Stimulated activated memory B cell treated with anti-CD40 and anti-IgM and Interleukin-4, amounts not matched to agents 10 μg/mL and 1 μg/mL and 100 μg/mL, for 72 hours (primary cell): Measurements from ENCODE around the gene NHLRC1.

Experiments used
- ATAC-seq: fragments of 150-1000 bp; cut with Tn5 transposase; 2 replicates; pipeline ENCODE4 v1.10.0; 2021
- H3K27ac Mint-ChIP-seq: one replicate; pipeline ENCODE4 v1.8.0; 2022; ENCODE audit warnings: mild to moderate bottlenecking, mixed read lengths
- H3K27me3 Mint-ChIP-seq: one replicate; pipeline ENCODE4 v1.8.0; 2022; ENCODE audit warnings: mixed read lengths
- H3K36me3 Mint-ChIP-seq: one replicate; pipeline ENCODE4 v1.8.0; 2022; ENCODE audit warnings: mixed read lengths
- H3K4me1 Mint-ChIP-seq: one replicate; pipeline ENCODE4 v1.8.0; 2022; ENCODE audit warnings: mixed read lengths
- H3K4me3 Mint-ChIP-seq: one replicate; pipeline ENCODE4 v1.8.0; 2022; ENCODE audit warnings: mild to moderate bottlenecking, moderate library complexity, mixed read lengths
- H3K9me3 Mint-ChIP-seq: one replicate; pipeline ENCODE4 v1.8.0; 2022; ENCODE audit warnings: mixed read lengths

NHLRC1 gene

GRCh38 chr6:18076231-18076630 lies 46.2 kb downstream of the NHLRC1 start:
- H3K27ac Mint-ChIP-seq = no peak overlapping the region
- no peak overlapping the region for H3K4me3 Mint-ChIP-seq
- ATAC-seq = no peak
- no peaks in the 10 kb centered on the region for H3K36me3 Mint-ChIP-seq
- H3K9me3 Mint-ChIP-seq = peaks cover 9% of the 10 kb centered on the region
- no peaks in the 10 kb centered on the region for H3K4me1 Mint-ChIP-seq
- H3K27me3 Mint-ChIP-seq = no peaks in the 10 kb centered on the region

GRCh38 chr6:18072841-18073240 lies 49.6 kb downstream of the NHLRC1 start:
- Mint-ChIP-seq H3K27ac (no peak overlapping the region), H3K9me3 (peaks cover 9% of the 10 kb centered on the region), H3K4me1 (no peaks in the 10 kb centered on the region), H3K4me3 (no peak overlapping the region), H3K27me3 (peaks cover 11% of the 10 kb centered on the region), H3K36me3 (no peaks in the 10 kb centered on the region)
- ATAC-seq = no peak

- Mint-ChIP-seq H3K27ac (no peak overlapping the region), H3K36me3 (no peaks in the 10 kb centered on the region), H3K9me3 (peaks cover 4% of the 10 kb centered on the region), H3K4me3 (no peak overlapping the region), H3K4me1 (no peaks in the 10 kb centered on the region), H3K27me3 (peaks cover 11% of the 10 kb centered on the region)
- ATAC-seq = no peak
Observed at GRCh38 chr6:18070486-18070885, 52.0 kb downstream of the NHLRC1 start.
